GM18526 (cell line): ENCODE measurements around the gene SIRT3.

Experiments used
- POLR2A ChIP-seq: IDR thresholded peaks from 3 replicates; pipeline ENCODE4 v1.6.1; 2011; ENCODE audit not compliant: insufficient read length; ENCODE audit errors: extremely low read depth

The SIRT3 gene

DNA sequence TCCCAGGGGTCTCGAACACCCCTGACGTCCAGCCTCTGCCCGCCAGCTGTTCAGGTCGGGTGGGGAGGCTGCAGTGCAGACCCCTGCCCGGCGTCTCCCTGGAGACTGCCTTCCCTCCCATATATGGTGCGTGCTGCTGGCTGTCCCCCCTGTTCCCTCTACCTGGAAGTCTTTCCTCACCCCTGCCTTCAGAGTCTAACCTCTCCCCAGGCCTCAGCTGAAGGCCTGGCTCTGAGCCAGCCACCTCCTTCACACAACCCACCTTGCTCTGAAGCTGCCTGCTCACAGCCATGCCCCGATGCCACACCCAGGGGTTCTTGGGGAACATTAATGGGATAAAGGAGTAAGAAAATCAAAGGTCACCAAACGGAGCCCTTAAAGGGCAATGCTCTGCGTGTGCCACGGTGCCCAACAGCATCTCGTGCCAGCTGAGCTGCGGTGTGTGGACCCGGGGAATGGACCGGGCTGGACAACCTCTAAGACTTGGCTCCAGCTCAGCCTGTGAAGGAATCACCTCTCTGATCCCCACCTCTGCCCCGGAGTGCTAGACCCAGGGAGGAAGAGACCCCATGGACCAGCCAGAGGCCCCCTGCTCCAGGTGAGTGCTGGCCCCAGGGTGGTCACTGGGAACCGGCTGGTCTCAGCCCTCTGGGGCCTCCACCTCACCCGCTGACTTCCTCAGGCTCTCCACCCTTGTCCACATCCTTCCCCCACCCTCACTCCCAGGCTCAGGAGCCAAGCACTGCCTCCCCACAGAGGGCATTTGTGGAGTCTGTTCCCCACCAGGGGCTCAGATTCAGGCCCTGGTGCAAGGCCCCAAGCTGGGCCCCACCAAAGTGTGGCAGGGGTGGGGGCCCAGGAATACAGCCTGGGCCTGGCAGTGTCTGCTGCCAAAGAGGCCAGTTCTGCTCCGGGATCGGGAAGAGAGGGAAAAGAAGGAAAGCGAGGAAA lies 42.1 kb upstream of the SIRT3 start, which contains the start of gene NLRP6:
TSS of gene NLRP6 (plus strand) at position 407 of the 951 bp plus-strand sequence. CDS start at position 570, 163 bp downstream.
- no peak for TF ChIP-seq POLR2A

- TF ChIP-seq POLR2A, result no peak
Observed at GRCh38 chr11:276219-276618, 40.1 kb upstream of the SIRT3 start.

GRCh38 chr11:272931-273198 lies 36.7 kb upstream of the SIRT3 start:
- TF ChIP-seq POLR2A, result no peak

- TF ChIP-seq POLR2A, result no peak
Observed at GRCh38 chr11:272195-272930, 36.2 kb upstream of the SIRT3 start.

GRCh38 chr11:271319-271715 lies 35.2 kb upstream of the SIRT3 start:
- TF ChIP-seq POLR2A, result no peak

GRCh38 chr11:270451-271318 lies 34.5 kb upstream of the SIRT3 start:
- TF ChIP-seq POLR2A, result no peak

GRCh38 chr11:269146-269890 lies 33.2 kb upstream of the SIRT3 start:
- no peak for TF ChIP-seq POLR2A

DNA sequence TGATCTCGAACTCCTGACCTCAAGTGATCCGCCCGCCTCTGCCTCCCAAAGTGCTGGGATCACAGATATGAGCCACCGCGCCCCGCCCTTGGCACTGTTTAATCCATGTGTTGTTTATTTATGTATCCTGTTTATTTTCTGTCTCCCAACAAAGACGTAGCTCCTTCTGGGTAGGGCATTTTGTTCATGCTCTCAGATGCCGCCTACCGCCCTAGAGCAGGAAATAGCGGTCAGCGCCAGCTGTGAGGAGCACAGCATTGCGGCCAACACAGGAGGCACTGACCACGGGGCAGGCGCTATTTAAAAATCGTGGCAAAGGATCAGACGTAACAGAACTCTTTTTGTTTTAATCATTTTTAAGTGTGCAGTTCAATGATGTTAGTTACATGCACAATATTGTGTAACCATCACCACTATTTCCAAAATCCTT lies 32.6 kb upstream of the SIRT3 start:
- TF ChIP-seq POLR2A, result peak; percentile 13

GRCh38 chr11:267491-267994 lies 31.4 kb upstream of the SIRT3 start:
- TF ChIP-seq POLR2A, result peak; percentile 44

DNA sequence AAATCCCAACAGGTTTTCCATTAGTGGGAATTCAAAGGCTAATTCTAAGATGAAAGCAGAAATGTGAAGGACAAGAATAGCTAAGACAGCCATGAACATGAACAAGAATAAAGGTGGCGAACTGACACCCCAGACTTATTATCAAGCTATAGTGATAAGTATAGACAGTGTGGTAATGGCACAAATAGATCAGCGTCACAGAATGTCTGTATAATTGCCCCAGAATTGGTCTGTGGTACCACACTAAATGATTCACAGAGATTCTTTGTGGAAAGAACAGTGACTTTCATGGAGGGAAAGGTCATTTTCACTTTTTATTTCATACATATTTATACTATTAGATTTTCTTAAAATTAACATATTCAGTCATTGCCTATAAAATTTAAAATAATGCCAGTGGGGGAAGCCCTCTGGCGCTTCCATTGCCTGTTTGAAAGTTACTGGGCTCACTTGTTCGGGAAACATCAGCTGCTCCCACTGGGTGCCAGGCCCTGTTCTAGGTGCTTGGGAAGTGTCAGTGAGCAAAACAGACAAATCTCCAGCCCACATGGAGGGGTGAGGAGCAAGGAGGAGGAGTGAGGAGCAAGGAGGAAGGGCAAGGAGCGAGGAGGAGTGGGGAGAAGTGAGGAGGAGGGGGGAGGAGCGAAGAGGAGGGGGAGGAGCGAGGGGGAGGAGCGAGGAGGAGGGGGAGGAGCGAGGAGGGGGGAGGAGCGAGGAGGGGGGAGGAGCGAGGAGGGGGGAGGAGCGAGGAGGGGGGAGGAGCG lies 30.7 kb upstream of the SIRT3 start:
- TF ChIP-seq POLR2A, result no peak

DNA sequence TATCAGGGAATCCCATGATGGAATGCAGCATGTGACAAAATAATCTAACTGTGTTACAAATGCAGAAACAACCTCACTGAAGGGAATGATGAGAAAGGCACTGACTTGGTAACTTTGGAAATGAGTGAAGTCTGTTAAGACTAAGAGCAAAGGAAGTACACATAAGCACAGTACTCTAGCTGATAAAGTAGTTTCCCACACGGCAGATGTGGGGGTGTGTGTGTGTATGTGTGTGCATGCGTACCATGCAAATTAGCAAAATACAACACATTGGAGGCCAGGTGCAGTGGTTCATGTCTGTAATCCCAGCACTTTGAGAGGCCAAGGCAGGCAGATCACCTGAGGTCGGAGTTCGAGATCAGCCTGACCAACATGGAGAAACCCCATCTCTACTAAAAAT lies 25.5 kb upstream of the SIRT3 start:
- no peak for TF ChIP-seq POLR2A

- TF ChIP-seq POLR2A, result no peak
Observed at GRCh38 chr11:259413-259812, 23.3 kb upstream of the SIRT3 start.

DNA sequence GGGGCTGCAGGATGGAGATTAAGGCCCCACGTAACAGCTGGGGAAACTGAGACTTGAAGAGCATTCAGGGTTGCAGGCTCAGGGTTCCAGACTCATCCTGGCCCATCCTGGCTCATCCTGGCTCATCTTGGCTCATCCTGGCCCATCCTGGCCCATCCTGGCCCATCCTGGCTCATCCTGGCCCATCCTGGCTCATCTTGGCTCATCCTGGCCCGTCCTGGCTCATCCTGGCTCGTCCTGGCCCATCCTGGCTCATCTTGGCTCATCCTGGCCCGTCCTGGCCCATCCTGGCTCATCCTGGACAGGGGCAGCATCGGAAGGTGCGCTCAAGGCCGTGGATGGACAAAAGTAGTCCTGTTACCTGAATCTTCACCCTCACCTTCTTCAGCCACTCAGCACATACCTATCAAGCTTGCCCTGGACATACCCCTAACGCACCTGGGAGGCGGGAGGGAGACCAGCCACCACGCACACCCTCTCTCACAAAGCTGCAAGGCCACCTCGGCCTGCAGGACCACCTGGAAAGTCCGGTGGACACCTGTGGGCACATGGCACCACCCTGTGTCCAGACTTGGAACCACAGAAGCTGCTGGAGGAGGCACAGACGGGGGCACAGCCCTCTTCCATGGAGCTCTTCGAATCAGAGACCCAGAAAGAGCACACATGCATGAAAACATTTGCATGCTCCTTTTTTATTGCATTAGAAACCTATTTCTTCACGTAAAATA lies 21.8 kb upstream of the SIRT3 start:
- TF ChIP-seq POLR2A, result no peak
